ENCODE measurements around the gene EZR. TPM values are rescaled to one million over a fixed set of nuclear protein-coding genes. Genes with fewer than 3 reads are reported as not detected.

The EZR gene
- total and polyA plus RNA-seq, 10 of the 15 experiments (the other 5 are each of a cell fraction or from before 2014, with no cell fraction given), result 79.1 to 282 (median 161) TPM

- TF ChIP-seq REST (IDR thresholded peaks at IDR 0.05; ENCODE audit: low read depth, low read length) (no peak), RCOR1 (conservative IDR thresholded peaks at IDR 0.05; ENCODE audit: low read depth, low read length) (no peak), SP1 (IDR thresholded peaks at IDR 0.05; ENCODE audit: low read depth, low read length) (no peak)
These were observed 82.0 kb downstream of the EZR start (continued) for GRCh38 chr6:158737082-158737709.

GRCh38 chr6:158735009-158735408 is 84.2 kb downstream of the EZR start:
- Histone ChIP-seq H4K20me1 (ENCODE audit: control insufficient read depth, insufficient read depth) (no peaks in the 10 kb centered on the region), H3K79me2 (ENCODE audit: control insufficient read depth, insufficient read depth, low read length) (no peaks in the 10 kb centered on the region), H2AFZ (ENCODE audit: control insufficient read depth, low read depth, low read length) (no peak overlapping the region), H3K36me3 (ENCODE audit: control insufficient read depth in 2 of 2, insufficient read depth in 2 of 2, low read length in 1 of 2) (peaks cover 0 to 1% of the 10 kb centered on the region in 2 experiments; a peak in 1 of 4 replicates), H3K9ac (ENCODE audit: control insufficient read depth, insufficient read depth, low read length) (no peak overlapping the region), H3K9me3 (replicated peaks; ENCODE audit: control insufficient read depth, insufficient read depth, low read length) (peaks cover 4% of the 10 kb centered on the region; the same call in 2 of the 3 replicates), H3K27ac (ENCODE audit: control insufficient read depth, insufficient read depth) (no peak overlapping the region), H3K4me2 (ENCODE audit: control insufficient read depth, insufficient read depth) (no peak overlapping the region), H3K4me1 (ENCODE audit: control insufficient read depth, insufficient read depth, low read length) (no peaks in the 10 kb centered on the region), H3K27me3 (replicated peaks in 1 of 2; ENCODE audit: control insufficient read depth in 2 of 2, insufficient read depth in 2 of 2, low read length in 1 of 2) (no peaks in the 10 kb centered on the region), H3K4me3 (no peak overlapping the region)
- FAIRE-seq (no peak), ATAC-seq (no peak), DNase-seq (ENCODE audit: low read depth, low spot score) (no peak)
- WGBS (ENCODE audit: insufficient coverage, insufficient replicate concordance, low lambda C conversion rate, missing lambda C conversion rate), result 33% methylated on average over 3 of the region's 3 CpGs
- CTCF ChIA-PET, result interaction anchor here (0.6 kb wide), 1 partner anchor 264 kb away, joined by 3 read pairs; no protein-coding TSS in a partner anchor
- SMC1A ChIA-PET (ENCODE audit: uncharacterized antibody, unreplicated experiment), result interaction anchor here (1.8 to 2.2 kb wide), 2 partner anchors 12 to 19 kb away, joined by 6 to 8 read pairs; no protein-coding TSS in a partner anchor
- POLR2A ChIA-PET, result interaction anchor here (0.7 to 1.1 kb wide), 2 partner anchors 18 to 36 kb away, joined by 3 read pairs; no protein-coding TSS in a partner anchor
- intact Hi-C loops (cut with micrococcal nuclease; ENCODE audit: unreplicated experiment) (no loop called here), in situ Hi-C loops (cut with MboI) (no loop called here)
- no TSS peak for BruUV-seq (replicated peaks)
- RAD21 ChIA-PET (ENCODE audit: unreplicated experiment), result interaction anchor here (0.6 to 1.1 kb wide), 2 partner anchors 8 to 18 kb away, joined by 3 to 5 read pairs; no protein-coding TSS in a partner anchor
- no peak for TF ChIP-seq FOXM1 (IDR thresholded peaks at IDR 0.05; ENCODE audit: low read depth, low read length)
- TF ChIP-seq BACH1 (IDR thresholded peaks at IDR 0.05; ENCODE audit: borderline replicate concordance), result no peak
- TF ChIP-seq RUNX3 (IDR thresholded peaks at IDR 0.05; ENCODE audit: low read length), result no peak
- no peak for TF ChIP-seq REST (IDR thresholded peaks at IDR 0.05; ENCODE audit: low read depth, low read length)
- TF ChIP-seq NFYA (IDR thresholded peaks at IDR 0.05; ENCODE audit: borderline replicate concordance, low read depth, low read length), result no peak
- no peak for TF ChIP-seq IKZF2 (IDR thresholded peaks at IDR 0.05)
- TF ChIP-seq EZH2 (IDR thresholded peaks at IDR 0.05; ENCODE audit: borderline replicate concordance, control insufficient read depth, low read depth, low read length), result no peak
- TF ChIP-seq NBN (IDR thresholded peaks at IDR 0.05), result no peak
- TF ChIP-seq, protein P1, sequence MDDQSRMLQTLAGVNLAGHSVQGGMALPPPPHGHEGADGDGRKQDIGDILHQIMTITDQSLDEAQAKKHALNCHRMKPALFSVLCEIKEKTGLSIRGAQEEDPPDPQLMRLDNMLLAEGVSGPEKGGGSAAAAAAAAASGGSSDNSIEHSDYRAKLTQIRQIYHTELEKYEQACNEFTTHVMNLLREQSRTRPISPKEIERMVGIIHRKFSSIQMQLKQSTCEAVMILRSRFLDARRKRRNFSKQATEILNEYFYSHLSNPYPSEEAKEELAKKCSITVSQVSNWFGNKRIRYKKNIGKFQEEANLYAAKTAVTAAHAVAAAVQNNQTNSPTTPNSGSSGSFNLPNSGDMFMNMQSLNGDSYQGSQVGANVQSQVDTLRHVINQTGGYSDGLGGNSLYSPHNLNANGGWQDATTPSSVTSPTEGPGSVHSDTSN (IDR thresholded peaks at IDR 0.05; ENCODE audit: insufficient replicate concordance, low read depth, low read length), result no peak
- TF ChIP-seq SPI1 (IDR thresholded peaks at IDR 0.05; ENCODE audit: borderline replicate concordance, insufficient read depth, low read depth, low read length), result no peak
- no peak for TF ChIP-seq SMARCA5 (IDR thresholded peaks at IDR 0.05)
- TF ChIP-seq ESRRA (IDR thresholded peaks at IDR 0.05; ENCODE audit: low read length), result no peak
